GM18868 (cell line): ENCODE results near the gene LIMS1.
A peak's percentile ranks its signal among the peaks of the same experiment; 100 is the strongest.
"Not testable (repeated sequence)": the region's sequence is repeated elsewhere in the genome, so short reads cannot be mapped to it uniquely, and the experiment has no call there.

ENCODE experiments used
- ATAC-seq: cut with Tn5 transposase; IDR thresholded peaks from one replicate; pipeline ENCODE4 v1.9.1; 2021; ENCODE audit warnings: mild to moderate bottlenecking, moderate library complexity; ENCODE audit not compliant: unreplicated experiment

Gene LIMS1

DNA sequence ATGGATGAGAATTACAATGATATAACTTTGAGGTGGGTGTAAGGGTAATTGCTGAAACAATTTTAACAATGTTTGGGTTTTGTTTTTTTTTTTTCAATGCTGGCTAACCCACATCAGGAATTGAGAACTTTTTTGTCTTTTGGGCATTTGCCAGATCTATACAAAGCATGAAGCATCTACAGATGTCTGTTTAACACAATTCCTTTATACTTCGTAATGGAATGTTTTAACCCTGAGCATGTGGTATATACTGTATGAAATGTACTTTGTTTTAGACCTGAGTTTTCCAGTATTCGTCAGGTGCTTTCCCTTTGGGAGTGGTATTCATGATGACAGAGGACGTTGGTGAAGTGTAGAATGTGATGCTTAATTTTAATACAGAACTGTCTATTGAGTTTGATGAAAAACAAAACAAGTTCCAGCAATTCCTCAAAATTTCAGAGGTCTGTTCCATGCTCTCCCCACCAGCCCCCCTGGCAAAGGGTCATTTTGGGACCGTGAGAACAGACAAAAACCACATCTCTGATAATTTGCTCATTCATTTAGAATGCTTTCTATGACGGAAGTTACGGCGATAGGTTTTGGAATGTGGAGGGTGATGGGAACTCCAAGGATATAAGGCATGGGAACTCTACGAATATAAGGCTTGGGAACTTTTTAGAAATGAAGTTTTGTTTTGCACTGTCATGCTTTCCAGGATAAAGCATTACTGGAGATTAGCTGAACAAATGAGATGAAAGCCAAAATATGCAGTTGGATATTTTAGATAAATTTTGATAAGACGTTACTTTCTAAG is 14.1 kb downstream of the LIMS1 start:
- ATAC-seq, result no peak

DNA sequence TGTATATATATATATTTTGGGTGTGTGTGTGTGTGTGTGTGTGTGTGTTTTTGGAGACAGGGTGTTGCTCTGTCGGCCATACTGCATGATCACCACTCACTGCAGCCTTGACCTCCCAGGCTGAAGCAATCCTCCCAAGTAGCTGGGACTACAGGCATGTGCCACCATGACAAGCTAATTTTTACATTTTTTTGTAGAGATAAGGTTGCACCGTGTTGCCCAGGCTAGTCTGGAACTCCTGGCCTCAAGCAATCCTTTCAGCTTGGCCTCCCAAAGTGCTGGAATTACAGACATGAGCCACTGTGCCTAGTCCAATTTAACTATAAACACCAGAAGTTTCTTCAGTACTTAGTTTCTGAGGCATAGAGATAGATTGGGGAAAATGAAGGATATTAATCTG is 18.3 kb downstream of the LIMS1 start:
- ATAC-seq, result no peak

- ATAC-seq, result no peak
These were observed 19.1 kb downstream of the LIMS1 start for GRCh38 chr2:108553209-108553919.

DNA sequence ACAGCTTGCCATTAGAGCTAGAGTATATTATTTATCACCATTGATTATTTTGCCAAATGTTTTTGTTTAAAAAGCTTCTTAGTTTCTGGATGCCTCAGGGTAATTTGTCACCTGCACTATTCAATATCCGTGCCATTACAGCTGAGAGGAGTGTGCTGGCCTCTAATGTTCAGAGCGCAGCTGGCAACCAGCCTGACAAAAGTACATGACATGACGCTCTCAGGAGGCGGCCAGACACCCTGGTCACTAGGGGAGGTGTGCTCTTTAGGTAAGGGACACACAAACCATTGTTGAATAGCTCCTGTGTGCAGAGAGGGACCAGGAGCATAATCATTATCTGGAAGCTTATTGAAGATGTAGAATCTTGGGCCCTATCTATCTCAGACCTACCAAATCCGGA is 20.3 kb downstream of the LIMS1 start:
- no peak for ATAC-seq

- no peak for ATAC-seq
These were observed 21.3 kb downstream of the LIMS1 start for GRCh38 chr2:108555572-108555971.

GRCh38 chr2:108556581-108556980 is 22.3 kb downstream of the LIMS1 start:
- not testable (repeated sequence) for ATAC-seq

GRCh38 chr2:108560241-108560811 is 26.1 kb downstream of the LIMS1 start:
- no peak for ATAC-seq

DNA sequence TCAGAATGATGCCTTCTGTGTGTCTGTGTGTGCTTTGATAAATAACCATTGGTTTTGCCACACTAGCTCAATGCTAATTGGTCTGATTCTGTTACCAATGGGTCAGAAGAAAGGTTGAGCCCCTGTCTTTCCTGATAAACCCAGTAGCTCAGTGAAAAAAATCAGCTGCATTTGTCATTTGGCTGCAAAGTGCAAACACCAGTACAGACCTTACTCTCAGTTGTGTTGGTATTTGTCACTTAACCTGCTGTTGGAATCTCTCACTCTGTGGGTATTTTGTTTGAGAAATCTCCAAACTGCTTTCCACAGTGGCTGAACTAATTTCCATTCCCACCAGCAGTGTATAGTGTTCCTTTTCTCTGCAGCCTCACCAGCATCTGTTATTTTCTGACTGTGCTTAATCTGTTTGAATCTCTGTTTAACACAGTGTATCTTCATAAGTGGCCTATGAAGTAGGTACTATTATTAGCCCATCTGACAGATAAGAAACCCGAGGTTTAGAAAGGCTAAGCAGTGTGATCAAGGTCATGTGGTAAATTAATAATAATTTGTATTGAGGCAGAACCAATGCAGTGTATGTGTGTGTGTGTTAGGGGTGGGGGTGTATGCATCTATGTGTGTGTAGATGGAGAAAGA is 26.7 kb downstream of the LIMS1 start:
- ATAC-seq, result no peak

- no peak for ATAC-seq
These were observed 28.0 kb downstream of the LIMS1 start for GRCh38 chr2:108562274-108562673.

GRCh38 chr2:108564510-108564909 is 30.2 kb downstream of the LIMS1 start:
- no peak for ATAC-seq

GRCh38 chr2:108565778-108566375 is 31.6 kb downstream of the LIMS1 start:
- ATAC-seq, result peak; percentile 74

DNA sequence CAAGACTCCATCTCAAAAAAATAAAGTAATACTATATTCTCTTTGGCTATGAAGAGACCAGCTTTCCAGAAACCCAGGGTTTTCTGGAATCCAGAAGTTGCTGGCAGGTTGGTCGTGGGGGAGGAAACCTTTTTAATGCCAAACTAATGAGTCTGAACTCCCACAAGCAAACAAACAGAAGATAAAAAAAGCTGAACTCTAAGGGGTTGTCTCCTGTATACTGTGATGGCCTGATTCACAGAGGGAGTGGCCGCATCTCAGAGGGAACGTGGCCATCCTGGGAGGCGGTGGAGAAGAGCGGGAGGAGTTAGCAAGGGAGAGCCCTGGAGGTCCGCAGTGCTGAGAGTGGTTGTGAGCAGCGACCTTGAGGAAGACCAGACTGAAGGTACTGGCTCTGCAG is 36.1 kb downstream of the LIMS1 start:
- no peak for ATAC-seq

GRCh38 chr2:108571286-108571685 is 37.0 kb downstream of the LIMS1 start:
- no peak for ATAC-seq

DNA sequence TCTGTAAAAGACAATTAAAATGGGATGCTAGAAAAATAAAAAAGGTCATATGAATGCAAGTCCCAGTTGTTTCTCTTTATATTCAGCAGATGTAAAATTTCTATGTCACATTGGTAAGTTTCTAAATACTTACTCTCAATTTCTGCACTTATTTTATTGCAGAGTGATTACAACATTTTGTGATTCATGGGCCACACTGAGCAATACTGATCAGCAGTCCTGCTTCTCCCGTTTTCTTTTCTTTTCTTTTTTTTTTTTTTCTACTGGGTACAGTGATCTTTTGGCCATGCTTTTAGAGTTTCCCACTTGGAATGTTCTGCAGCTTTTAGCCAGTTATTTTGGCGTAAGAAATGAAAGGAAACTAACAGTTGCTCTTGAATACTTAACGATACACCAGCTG is 38.8 kb downstream of the LIMS1 start:
- ATAC-seq, result no peak

DNA sequence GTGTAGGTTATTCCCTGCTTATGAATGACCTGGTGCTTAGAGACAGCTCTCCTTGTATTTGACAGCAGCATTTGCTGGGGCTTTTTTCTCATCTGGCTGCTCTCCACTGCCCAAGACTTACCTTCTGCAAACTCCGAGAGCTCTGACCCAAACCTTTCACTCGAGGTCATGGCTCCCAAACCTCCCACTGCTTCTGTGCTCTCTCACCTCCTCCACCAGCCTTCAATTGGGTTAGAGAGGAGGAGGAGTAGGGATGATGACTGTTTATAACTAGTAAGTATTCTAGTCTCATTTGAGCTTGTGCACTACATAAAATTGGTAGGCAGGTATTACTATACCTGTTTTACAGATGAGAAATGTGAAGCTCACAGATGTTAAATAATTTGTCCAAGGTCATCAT is 40.1 kb downstream of the LIMS1 start:
- ATAC-seq, result no peak

- no peak for ATAC-seq
These were observed 41.1 kb downstream of the LIMS1 start for GRCh38 chr2:108575132-108575966.

DNA sequence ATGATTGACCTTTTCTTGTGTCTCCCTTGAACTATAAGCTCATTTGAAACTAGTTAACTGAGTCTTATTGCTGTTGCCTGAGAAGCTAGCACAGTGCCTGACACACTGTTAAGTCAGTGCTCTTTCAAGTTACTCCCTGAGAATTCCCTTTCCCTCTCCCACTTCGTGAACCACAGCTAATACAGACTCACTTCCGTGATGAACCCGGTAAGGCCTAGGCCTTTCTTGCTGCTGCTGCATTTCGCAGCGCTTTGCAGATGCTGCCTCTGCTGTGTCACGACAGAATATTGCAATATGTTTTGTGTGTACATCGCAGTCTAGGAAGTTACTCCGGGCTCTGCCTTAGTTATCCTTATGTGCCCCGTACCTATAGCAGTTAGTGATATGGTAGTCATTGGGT is 42.8 kb downstream of the LIMS1 start:
- no peak for ATAC-seq

DNA sequence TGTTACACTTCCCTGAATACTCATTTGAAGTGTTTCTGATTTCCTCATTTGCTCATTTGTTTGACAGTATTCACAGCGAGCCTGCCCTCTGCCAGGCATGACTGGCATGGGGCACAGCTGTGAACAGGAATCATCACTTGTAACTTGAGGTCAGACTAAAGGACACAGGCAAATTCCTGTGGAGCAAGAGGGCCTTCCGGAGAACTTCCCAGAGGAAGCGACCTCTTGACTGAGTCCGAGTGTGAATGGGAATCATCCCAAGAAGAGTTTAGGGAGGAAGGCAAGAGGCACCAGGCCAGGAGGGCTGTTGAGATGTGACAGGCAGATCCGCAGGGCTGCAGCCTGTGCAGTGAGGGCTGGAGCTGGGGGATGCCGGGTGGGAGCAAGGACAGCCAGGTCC is 45.4 kb downstream of the LIMS1 start:
- no peak for ATAC-seq

DNA sequence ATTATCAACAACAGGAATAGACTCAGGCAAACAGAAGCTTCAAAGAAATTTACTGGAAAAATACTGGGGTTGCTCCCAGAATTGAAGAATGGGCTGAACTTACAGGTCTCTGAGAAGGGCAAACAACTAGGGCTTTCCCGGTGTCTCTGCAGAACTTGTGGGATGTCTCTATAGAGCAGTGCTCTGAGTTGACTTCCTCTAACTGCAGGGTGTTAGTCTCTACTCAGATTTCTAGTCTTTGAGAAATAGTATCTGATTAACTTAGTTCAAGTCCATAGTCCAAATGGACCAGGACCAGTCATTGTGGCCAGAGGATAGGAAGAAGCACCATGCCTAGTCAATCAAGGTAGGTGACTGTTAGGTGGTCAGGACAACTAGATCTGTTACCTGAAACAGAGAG is 45.8 kb downstream of the LIMS1 start:
- ATAC-seq, result no peak

- ATAC-seq, result peak; percentile 64
These were observed 49.7 kb downstream of the LIMS1 start for GRCh38 chr2:108583903-108584520.
